Measurements from ENCODE around the gene PLIN5.
A peak's percentile ranks its signal among the peaks of the same experiment; 100 is the strongest.

PLIN5 gene

DNA sequence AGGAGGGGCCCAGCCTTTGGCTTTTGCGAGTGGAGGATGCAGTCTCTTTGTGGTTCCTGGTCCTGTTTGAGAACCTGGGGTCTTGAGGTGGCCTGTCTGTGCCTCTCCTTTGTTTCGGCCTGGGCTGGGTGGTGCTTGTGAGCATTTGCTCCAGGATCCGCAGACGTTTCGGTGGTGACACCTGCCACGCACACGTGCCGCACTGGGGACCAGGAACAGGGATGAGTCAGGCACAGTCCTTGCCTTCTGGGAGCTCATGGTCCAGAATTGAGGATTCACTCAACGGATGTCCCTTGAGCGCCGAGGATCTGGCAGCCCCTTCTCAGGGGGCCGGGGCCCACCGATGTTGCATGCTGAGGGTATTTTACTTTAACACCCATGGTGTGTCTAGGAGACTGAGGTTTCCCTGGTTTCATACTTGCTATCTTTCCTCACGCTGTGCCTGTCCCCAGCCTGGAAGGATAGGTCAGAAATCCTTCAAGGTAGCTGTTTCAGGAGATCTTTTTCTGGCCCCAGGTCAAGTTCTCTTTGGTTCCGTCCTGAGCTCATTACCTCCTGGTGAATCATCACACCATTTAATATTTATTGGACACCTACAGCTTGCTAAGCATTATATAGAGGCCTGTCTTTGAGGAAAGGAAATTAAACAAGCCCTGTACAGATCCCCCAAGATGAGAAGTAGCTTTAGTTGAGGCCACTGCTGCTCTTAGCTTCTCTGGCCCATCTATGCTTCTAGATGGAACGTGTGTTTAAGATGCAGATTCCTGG, 57.8 kb downstream of the PLIN5 start:
- DNase-seq = no peak

DNA sequence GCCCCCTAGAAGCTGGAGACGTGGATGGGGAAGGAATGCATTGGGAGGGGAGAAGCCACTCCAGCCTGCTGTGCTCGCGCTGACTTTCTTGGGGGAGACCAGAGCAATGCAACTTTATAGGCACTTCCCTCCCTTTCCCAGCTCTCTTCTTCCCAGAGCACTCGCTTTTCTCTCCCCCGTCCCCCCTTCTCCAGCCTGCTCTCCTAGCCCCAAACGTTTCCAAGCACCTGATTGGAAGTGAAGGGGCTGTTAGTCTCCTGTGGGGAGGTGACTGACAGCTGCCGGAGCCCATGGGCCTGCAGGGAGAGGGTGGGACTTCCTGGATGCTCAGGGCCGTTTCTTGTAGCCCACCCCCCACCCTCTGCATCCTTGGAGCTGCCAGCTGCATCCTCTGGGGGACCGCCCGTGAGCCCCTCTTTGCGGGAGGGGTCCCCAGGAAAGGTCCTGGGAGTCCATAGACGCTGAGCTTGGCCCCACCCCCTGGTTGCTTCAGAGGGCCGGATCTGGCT, 60.5 kb downstream of the PLIN5 start:
- peak; percentile 26 for DNase-seq

DNA sequence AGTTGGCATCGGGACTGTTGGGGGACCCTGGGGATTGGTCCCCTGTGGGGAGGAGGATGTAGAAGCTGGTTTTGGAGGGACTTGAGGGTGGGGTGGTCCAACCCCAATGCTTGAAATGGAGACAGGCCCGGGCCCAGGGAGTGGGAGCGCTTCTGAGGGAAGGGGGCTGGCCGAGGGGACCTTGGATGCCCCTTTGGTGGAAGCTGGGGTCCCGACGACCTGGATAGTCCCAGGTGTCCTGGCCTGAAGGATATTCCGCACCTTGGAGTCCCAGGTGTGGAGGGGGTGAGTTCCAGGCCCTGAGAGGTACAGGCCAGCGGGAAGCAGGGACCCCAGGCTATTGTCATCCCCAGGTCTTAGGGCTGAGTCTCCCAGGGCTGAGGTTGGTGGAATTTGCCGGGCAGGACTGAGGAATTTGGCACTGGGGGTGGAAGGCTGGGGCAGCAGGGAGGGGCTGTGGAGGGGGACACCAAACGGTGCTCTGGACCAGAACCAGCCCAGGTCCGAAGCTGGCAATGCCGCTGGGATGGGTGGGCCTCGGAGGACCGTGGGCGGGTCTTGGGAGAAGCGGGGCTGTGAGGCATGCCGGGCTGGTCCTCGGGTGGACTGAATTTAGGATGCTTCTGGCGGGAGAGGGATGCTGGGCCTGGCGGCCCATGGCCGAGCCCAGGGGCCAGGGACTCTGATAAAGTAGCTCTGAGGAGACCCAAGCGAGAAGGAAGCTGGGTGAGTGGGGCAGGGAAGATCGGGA, 61.1 kb downstream of the PLIN5 start:
- no peak for DNase-seq

DNA sequence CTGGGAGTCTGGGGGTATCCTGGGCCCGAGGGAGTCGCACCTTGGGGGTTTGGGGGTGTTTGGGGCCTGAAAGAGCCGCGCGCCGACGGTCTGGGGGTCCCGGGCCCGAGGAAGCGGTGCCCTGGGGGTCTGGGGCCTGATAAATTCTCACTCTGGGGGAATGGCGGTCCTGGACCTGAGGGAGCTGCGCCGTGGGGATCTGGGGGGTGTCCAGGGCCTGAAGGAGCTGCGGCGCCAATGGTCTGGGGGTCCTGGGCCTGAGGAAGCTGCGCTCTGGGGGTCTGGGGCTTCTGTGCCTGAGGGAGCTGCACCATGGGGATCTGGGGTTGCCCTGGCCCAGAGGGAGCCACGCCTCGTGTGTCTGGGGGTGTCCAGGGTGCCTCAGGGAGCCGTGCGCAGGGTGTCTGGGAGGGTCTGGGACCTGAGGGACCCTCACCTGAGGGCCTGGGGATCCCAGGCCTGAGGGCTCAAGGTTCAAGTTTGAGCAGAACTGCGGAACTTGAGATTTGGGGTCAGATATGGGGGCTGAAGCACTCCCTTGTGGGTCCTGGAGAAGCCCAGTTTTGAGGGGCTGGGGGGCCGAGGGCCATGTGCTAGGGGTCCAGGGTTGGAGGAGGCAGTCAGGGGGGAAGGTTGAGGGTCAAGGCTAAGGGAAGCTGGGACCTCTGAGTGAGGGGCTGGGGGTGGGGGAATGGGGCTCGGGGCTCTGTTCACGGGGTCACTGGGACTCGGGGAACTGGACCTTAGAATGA, 61.8 kb downstream of the PLIN5 start:
- DNase-seq = no peak

All from inflammatory macrophage treated with lipopolysaccharide for 4 hours (primary cell).